ENCODE results near the gene HDAC11. TPM values are rescaled to one million over a fixed set of nuclear protein-coding genes. Genes with fewer than 3 reads are reported as not detected.

The HDAC11 gene
- polyA plus RNA-seq, 3 donors = 2.9 to 3.9 (median 3.5) TPM

- H3K9ac ChIP-seq (ENCODE audit: insufficient read depth, low read length, poor library complexity, severe bottlenecking) = no peak overlapping the region
- H3K4me2 ChIP-seq (replicated peaks; ENCODE audit: extremely low read depth, low read length, poor library complexity, severe bottlenecking) = no peak overlapping the region
- H4K20me1 ChIP-seq (ENCODE audit: insufficient read depth, low read length) = no peaks in the 10 kb centered on the region
- H3K4me3 Mint-ChIP-seq = no peak overlapping the region
- no peaks in the 10 kb centered on the region for H3K4me1 ChIP-seq (ENCODE audit: control insufficient read depth in 1 of 2, insufficient read depth in 2 of 2, low read length in 2 of 2)
- TF ChIP-seq CTCF (IDR thresholded peaks at IDR 0.05) = no peak
- H3K9me3 ChIP-seq (replicated peaks in 1 of 2; ENCODE audit: control insufficient read depth in 1 of 2, insufficient read depth in 1 of 2, low read length in 2 of 2) = no peaks in the 10 kb centered on the region
- intact Hi-C loops (cut with micrococcal nuclease) = no loop called here
- DNase-seq = no peak
- WGBS (ENCODE audit: insufficient coverage) = 95% methylated on average over 19 of the region's 26 CpGs
- no peaks in the 10 kb centered on the region for H3K27me3 ChIP-seq (ENCODE audit: control insufficient read depth in 2 of 2, insufficient read depth in 2 of 2, low read length in 2 of 2)
- H2AFZ ChIP-seq (ENCODE audit: insufficient read depth, low read depth, low read length, poor library complexity, severe bottlenecking) = no peak overlapping the region
- no peak overlapping the region for H3K27ac Mint-ChIP-seq
- H3K4me1 Mint-ChIP-seq = no peaks in the 10 kb centered on the region
- H3K4me3 ChIP-seq (replicated peaks in 1 of 3; ENCODE audit: low read depth in 2 of 3, low read length in 3 of 3) = no peak overlapping the region
- H3K9me3 Mint-ChIP-seq = peaks cover 0 to 2% (median 0%) of the 10 kb centered on the region in 7 donors
- H3K27me3 Mint-ChIP-seq (ENCODE audit: low read depth in 3 of 3) = peaks cover 0 to 8% (median 2%) of the 10 kb centered on the region in 3 donors
- H3K79me2 ChIP-seq (ENCODE audit: insufficient read depth, low read length) = no peaks in the 10 kb centered on the region
- no peaks in the 10 kb centered on the region for H3K36me3 Mint-ChIP-seq
- H3K27ac ChIP-seq (ENCODE audit: low read depth in 1 of 2, low read length in 2 of 2) = no peak overlapping the region
- H3K36me3 ChIP-seq (replicated peaks in 1 of 2; ENCODE audit: control insufficient read depth in 1 of 2, insufficient read depth in 2 of 2, low read length in 2 of 2) = no peaks in the 10 kb centered on the region
Observed at GRCh38 chr3:13515786-13516759, 36.0 kb downstream of the HDAC11 start.

GRCh38 chr3:13516760-13517135 is 36.6 kb downstream of the HDAC11 start:
- 96% methylated on average over 6 of the region's 9 CpGs for WGBS (ENCODE audit: insufficient coverage)
- H3K36me3 Mint-ChIP-seq = no peaks in the 10 kb centered on the region
- Histone ChIP-seq H3K9me3 (replicated peaks in 1 of 2; ENCODE audit: control insufficient read depth in 1 of 2, insufficient read depth in 1 of 2, low read length in 2 of 2) (no peaks in the 10 kb centered on the region), H4K20me1 (ENCODE audit: insufficient read depth, low read length) (no peaks in the 10 kb centered on the region), H3K27me3 (ENCODE audit: control insufficient read depth in 2 of 2, insufficient read depth in 2 of 2, low read length in 2 of 2) (no peaks in the 10 kb centered on the region), H3K4me3 (replicated peaks in 1 of 3; ENCODE audit: low read depth in 2 of 3, low read length in 3 of 3) (no peak overlapping the region), H3K9ac (ENCODE audit: insufficient read depth, low read length, poor library complexity, severe bottlenecking) (no peak overlapping the region), H3K4me2 (replicated peaks; ENCODE audit: extremely low read depth, low read length, poor library complexity, severe bottlenecking) (no peak overlapping the region), H3K79me2 (ENCODE audit: insufficient read depth, low read length) (no peaks in the 10 kb centered on the region), H3K4me1 (ENCODE audit: control insufficient read depth in 1 of 2, insufficient read depth in 2 of 2, low read length in 2 of 2) (no peaks in the 10 kb centered on the region), H3K27ac (ENCODE audit: low read depth in 1 of 2, low read length in 2 of 2) (no peak overlapping the region), H3K36me3 (replicated peaks in 1 of 2; ENCODE audit: control insufficient read depth in 1 of 2, insufficient read depth in 2 of 2, low read length in 2 of 2) (no peaks in the 10 kb centered on the region), H2AFZ (ENCODE audit: insufficient read depth, low read depth, low read length, poor library complexity, severe bottlenecking) (no peak overlapping the region)
- intact Hi-C loops (cut with micrococcal nuclease) = no loop called here
- peaks cover 0 to 5% (median under 1%) of the 10 kb centered on the region in 7 donors for H3K9me3 Mint-ChIP-seq
- peaks cover 0 to 8% (median 2%) of the 10 kb centered on the region in 3 donors for H3K27me3 Mint-ChIP-seq (ENCODE audit: low read depth in 3 of 3)
- no peak for DNase-seq
- no peak overlapping the region for H3K4me3 Mint-ChIP-seq
- no peaks in the 10 kb centered on the region for H3K4me1 Mint-ChIP-seq
- no peak for TF ChIP-seq CTCF (IDR thresholded peaks at IDR 0.05)
- no peak overlapping the region for H3K27ac Mint-ChIP-seq

All from CD14-positive monocyte (primary cell).